Measurements from ENCODE around the gene BIRC6. TPM values are rescaled to one million over a fixed set of nuclear protein-coding genes. Genes with fewer than 3 reads are reported as not detected.
"Not testable (repeated sequence)": the region's sequence is repeated elsewhere in the genome, so short reads cannot be mapped to it uniquely, and the experiment has no call there.

BIRC6 gene
- total RNA-seq, 1 donor from 2014 or later: 105 TPM

DNA sequence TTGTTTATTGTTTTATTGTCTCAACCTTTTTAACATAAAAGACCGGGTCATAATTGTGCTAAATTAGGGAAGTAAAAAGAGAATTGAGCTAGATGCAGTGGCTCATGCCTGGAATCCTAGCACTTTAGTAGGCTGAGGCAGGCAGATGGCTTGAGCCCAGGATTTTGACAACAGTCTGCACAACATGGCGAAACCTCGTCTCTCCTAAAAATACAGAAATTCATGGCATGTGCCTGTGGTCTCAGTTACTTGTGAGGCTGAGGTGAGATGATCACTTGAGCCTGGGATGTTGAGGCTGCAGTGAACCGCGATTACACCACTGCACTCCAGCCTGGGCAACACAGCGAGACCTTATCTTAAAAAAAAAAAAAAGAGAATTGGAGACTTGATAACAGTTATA, 166.9 kb downstream of the BIRC6 start:
- Mint-ChIP-seq H3K27me3 (no peaks in the 10 kb centered on the region), H3K36me3 (ENCODE audit: low read depth) (peaks cover 53% of the 10 kb centered on the region), H3K9me3 (no peaks in the 10 kb centered on the region), H3K4me1 (no peaks in the 10 kb centered on the region), H3K27ac (no peak overlapping the region), H3K4me3 (no peak overlapping the region)
- intact Hi-C loops (cut with micrococcal nuclease): no loop called here
- no peak for DNase-seq

DNA sequence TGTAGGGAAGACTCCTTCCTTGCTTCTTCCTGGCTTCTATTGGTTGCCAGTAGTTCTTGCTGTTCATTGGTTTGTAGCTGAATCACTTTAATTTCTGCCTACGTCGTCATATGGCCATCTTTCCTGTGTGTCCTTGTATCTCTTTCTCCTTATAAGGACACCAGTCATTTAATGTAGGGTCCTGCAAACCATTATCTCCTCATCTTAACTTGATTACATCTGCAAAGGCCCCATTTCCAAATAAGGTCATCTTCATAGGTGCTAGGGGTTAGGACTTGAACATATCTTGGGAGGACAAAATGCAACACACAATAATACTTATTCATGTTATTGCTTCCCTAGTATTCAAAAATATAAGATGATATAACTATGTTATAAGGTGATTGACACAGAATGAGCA, 175.5 kb downstream of the BIRC6 start:
- intact Hi-C loops (cut with micrococcal nuclease): no loop called here
- Mint-ChIP-seq H3K27me3 (no peaks in the 10 kb centered on the region), H3K4me3 (no peak overlapping the region), H3K27ac (no peak overlapping the region), H3K9me3 (no peaks in the 10 kb centered on the region), H3K36me3 (ENCODE audit: low read depth) (peaks cover 71% of the 10 kb centered on the region), H3K4me1 (peaks cover 2% of the 10 kb centered on the region)
- DNase-seq: no peak

DNA sequence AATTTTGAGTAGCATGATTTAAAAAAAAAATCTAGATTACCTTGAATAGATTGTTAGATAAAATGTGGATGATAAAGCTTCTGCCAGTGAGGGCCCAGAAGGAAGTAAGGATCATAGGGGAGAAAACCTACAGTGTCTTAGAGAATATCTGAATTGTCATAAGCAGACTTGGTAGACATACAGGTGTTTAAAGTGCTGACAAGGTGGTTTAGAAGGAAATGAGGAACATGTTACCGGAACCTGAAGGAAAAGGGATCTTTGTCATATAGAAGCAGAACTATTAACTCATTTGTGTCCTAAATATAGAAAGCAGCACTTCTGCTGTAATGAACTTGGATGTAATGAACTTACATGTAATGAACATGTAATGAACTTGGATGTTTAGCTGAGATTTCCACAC, 176.1 kb downstream of the BIRC6 start:
- Mint-ChIP-seq H3K9me3 (no peaks in the 10 kb centered on the region), H3K4me3 (no peak overlapping the region), H3K27ac (no peak overlapping the region), H3K27me3 (no peaks in the 10 kb centered on the region), H3K36me3 (ENCODE audit: low read depth) (peaks cover 65% of the 10 kb centered on the region), H3K4me1 (peaks cover 2% of the 10 kb centered on the region)
- intact Hi-C loops (cut with micrococcal nuclease): no loop called here
- no peak for DNase-seq

DNA sequence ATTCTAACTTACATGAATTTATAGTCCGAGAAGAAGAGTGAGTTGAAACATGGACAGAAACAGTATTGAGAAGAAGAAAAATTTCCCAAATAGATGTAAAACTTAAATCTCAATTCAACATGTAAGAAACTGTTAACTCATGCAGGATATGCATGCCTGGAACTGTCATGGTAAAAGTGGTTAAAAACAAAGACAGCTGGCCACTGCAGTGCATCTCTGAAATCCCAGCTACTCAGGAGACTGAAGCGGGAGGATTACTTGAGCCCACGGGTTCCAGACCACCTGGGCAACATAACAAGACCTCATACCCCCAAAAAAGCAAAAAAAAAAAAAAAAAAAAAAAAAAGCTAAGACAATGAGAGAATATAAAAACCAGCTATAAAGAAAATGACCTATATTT, 178.0 kb downstream of the BIRC6 start:
- Mint-ChIP-seq H3K36me3 (ENCODE audit: low read depth) (peaks cover 59% of the 10 kb centered on the region), H3K27ac (no peak overlapping the region), H3K27me3 (no peaks in the 10 kb centered on the region), H3K9me3 (no peaks in the 10 kb centered on the region), H3K4me3 (no peak overlapping the region), H3K4me1 (peaks cover 2% of the 10 kb centered on the region)
- intact Hi-C loops (cut with micrococcal nuclease): no loop called here
- no peak for DNase-seq

DNA sequence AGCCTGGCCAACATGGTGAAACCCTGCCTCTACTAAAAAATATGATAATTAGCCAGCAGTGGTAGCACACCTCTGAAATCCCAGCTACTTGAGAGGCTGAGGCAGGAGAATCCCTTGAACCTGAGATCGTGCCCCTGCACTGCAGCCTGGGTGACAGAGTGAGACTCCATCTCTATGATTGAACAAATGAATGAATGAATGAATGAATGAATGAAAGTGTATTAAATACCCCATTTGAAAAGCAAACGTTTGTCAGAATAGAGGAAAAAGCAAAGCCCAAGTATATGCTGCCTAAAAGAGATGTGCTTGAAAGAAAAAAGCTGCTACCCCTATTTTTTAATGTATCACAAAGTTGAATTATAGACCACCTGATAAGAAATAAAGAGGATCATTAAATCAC, 181.9 kb downstream of the BIRC6 start:
- no peaks in the 10 kb centered on the region for H3K27me3 Mint-ChIP-seq
- no peaks in the 10 kb centered on the region for H3K4me1 Mint-ChIP-seq

DNA sequence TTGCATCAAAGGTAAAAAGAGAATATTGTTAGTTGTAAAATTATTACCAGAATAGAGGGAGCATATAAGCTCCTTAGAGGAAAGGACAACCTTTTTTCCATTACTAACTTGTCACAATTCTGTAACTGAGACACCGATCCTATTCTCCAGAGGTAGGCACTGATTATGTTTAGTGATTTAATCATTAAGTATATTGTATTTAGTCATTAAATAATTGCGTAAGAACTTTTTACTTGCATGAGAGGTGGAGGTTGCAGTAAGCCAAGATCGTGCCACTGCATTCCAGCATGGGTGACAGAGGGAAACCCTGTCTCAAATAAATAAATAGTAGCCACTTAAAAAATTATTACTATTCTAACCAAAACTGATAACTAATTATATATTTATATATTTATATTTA, 195.7 kb downstream of the BIRC6 start:
- H3K27me3 Mint-ChIP-seq, DNase-seq, H3K27ac Mint-ChIP-seq, H3K4me1 Mint-ChIP-seq, H3K4me3 Mint-ChIP-seq, H3K9me3 Mint-ChIP-seq: not testable (repeated sequence)
- intact Hi-C loops (cut with micrococcal nuclease): loop anchor here (10.0 kb wide), 1 partner anchor 822 kb away; no protein-coding TSS in a partner anchor
- peaks cover 12% of the 10 kb centered on the region for H3K36me3 Mint-ChIP-seq (ENCODE audit: low read depth)

More for the DNA sequence above, 181.9 kb downstream of the BIRC6 start:
- Mint-ChIP-seq H3K4me3 (no peak overlapping the region), H3K36me3 (ENCODE audit: low read depth) (peaks cover 41% of the 10 kb centered on the region), H3K9me3 (no peaks in the 10 kb centered on the region), H3K27ac (no peak overlapping the region)
- no peak for DNase-seq
- intact Hi-C loops (cut with micrococcal nuclease): no loop called here

DNA sequence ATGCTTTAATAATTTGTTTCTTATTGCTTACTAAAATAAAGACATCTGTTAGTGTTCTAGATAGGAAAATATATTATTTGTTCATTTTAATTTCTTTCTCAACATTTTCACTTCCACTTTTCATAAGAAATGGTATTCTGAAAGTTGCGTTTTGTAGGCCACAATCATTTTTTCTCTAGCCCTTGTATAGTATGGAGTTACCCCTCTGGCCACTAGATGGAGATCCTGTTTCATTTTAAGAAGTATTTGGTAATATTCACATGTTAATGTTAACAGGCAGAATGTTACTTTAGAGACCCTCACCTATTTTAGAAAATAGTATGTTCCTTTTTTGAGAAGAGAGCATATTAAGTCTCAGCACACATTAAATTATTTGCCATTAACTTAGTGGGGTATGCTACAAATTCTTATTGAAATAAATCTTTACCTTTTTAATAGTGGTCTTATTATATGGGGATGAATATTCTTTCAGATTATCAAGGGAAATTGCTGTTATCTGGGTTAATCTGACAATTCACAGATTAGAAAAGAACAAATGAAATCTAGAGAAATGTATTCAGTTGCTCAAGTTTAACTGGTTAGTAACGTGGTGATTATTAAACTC, 197.1 kb downstream of the BIRC6 start:
- DNase-seq: peak; percentile 66
- Mint-ChIP-seq H3K36me3 (ENCODE audit: low read depth) (peaks cover 10% of the 10 kb centered on the region), H3K4me1 (no peaks in the 10 kb centered on the region), H3K27me3 (no peaks in the 10 kb centered on the region), H3K4me3 (no peak overlapping the region), H3K27ac (no peak overlapping the region), H3K9me3 (no peaks in the 10 kb centered on the region)
- intact Hi-C loops (cut with micrococcal nuclease): loop anchor here (2.0 to 10.0 kb wide), 2 partner anchors 75 to 821 kb away; partner anchors contain the start of gene TTC27

DNA sequence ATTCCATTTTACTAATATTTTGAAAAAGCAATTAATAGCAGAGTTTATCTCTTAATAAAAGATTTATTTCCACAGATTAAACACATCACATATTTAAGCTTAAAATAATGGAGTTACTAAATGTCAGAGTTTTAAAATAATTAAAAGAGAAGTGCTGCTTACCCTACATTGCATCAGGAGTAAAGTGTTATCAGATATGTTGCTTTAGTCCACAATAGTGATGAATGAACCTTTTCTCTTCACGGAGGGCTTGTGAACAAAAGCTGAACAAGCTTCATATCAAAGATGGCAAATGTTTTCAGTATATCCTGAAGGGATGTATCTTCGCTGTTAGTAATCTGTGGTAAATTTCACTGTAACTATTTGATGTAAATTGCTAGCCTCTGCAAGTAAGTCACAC, 201.7 kb downstream of the BIRC6 start:
- Mint-ChIP-seq H3K4me1 (no peaks in the 10 kb centered on the region), H3K4me3 (no peak overlapping the region), H3K27ac (no peak overlapping the region), H3K27me3 (no peaks in the 10 kb centered on the region), H3K36me3 (ENCODE audit: low read depth) (peaks cover 27% of the 10 kb centered on the region), H3K9me3 (peaks cover 4% of the 10 kb centered on the region)
- intact Hi-C loops (cut with micrococcal nuclease): loop anchor here (10.0 kb wide), 1 partner anchor 816 kb away; no protein-coding TSS in a partner anchor
- DNase-seq: no peak

DNA sequence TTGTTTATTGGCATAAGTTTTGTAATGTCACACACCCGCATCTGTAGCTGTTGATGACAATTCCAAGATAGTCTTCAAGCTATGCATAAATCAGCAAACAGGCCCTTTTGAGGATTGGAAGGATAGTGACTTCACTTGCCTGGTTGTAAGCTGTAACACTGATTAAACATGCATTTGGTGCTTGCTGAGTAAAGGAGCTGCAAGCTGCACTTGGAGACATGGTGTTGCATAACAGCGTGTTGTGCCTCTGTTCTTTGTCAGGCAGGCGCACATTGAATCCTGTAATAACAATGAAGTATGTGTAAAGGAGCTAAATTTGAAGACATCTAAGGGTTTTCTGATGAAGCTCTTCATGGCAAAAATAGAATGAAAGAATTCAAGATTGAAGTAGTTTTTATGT, 202.3 kb downstream of the BIRC6 start:
- no peak for DNase-seq
- Mint-ChIP-seq H3K27ac (no peak overlapping the region), H3K4me3 (no peak overlapping the region), H3K27me3 (no peaks in the 10 kb centered on the region), H3K9me3 (peaks cover 7% of the 10 kb centered on the region), H3K36me3 (ENCODE audit: low read depth) (peaks cover 28% of the 10 kb centered on the region), H3K4me1 (peaks cover 2% of the 10 kb centered on the region)
- intact Hi-C loops (cut with micrococcal nuclease): loop anchor here (10.0 kb wide), 1 partner anchor 816 kb away; no protein-coding TSS in a partner anchor

DNA sequence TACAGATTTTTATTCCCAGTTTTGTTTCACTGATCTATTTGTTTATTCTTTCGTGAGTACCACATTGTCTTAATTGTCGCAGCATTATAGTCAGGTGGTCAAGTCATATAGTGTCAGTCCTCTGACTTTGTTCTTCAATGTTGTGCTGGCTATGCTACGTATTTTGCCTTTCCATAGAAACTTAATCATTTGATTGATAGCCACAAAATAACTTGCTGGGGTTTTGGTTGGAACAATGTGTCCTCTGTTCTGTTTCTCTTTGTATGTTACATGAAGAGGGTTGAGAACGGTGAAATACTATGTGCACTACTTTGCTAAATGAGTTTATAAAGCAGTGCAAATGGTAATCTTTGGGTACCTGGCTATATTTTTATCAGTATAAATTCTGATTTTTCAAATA, 206.1 kb downstream of the BIRC6 start:
- H3K4me3 Mint-ChIP-seq: no peak overlapping the region
- no peak overlapping the region for H3K27ac Mint-ChIP-seq
- intact Hi-C loops (cut with micrococcal nuclease): loop anchor here (5.0 kb wide), 1 partner anchor 384 kb away; the partner anchor contains the start of gene LTBP1
- H3K27me3 Mint-ChIP-seq: no peaks in the 10 kb centered on the region
- H3K36me3 Mint-ChIP-seq (ENCODE audit: low read depth): peaks cover 55% of the 10 kb centered on the region
- DNase-seq: no peak
- H3K9me3 Mint-ChIP-seq: peaks cover 10% of the 10 kb centered on the region
- H3K4me1 Mint-ChIP-seq: peaks cover 9% of the 10 kb centered on the region

DNA sequence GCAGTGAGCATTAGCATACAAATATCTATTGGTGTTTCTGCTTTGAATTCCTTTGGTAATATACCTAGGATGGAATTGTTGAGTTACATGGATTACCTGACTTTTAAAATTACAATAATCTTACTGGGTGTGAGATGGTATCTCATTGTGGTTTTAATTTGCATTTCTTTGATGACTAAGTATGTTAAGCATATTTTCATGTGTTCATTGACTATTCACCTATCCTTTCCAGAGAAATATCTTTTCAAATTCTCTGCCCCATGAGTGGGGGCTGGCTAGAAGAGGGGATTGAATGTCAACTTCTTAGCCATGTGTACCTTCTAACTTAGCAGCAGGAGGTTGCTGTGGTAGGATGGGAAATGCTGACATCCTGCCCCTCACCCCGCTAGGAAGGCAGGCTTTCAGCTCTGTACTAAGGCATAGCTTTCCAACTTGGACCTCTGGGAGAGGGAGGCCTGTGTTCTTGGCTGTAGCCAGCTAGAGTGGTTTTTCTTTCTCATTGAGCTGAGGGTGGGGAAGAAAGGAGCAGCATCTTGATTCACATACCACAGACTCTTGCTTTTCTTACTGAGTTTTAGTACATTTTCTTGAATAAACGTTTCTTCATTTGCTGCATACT, 207.7 kb downstream of the BIRC6 start:
- Mint-ChIP-seq H3K4me3 (no peak overlapping the region), H3K36me3 (ENCODE audit: low read depth) (peaks cover 53% of the 10 kb centered on the region), H3K9me3 (peaks cover 12% of the 10 kb centered on the region), H3K27me3 (no peaks in the 10 kb centered on the region), H3K4me1 (peaks cover 9% of the 10 kb centered on the region), H3K27ac (peak overlapping the region; percentile 53)
- no peak for DNase-seq
- intact Hi-C loops (cut with micrococcal nuclease): loop anchor here (5.0 kb wide), 1 partner anchor 383 kb away; the partner anchor contains the start of gene LTBP1

DNA sequence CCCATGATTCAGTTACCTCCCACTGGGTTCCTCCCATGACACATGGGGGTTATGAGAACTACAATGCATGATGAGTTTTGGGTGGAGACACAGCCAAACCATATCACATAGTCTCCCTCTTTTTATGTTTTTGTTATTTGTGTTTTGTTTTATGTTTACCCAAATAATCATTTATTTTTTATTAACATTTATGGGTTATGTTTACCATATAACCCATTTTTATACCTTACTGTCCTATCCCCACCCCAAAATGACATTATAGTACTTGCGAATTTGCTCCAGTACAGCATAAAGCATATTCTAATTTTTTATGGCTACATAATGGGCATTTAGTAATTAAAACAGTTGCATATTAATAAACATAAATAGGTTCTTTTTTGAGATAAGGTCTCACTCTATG, 209.1 kb downstream of the BIRC6 start:
- no peak overlapping the region for H3K4me3 Mint-ChIP-seq
- H3K9me3 Mint-ChIP-seq: peaks cover 13% of the 10 kb centered on the region
- peaks cover 10% of the 10 kb centered on the region for H3K4me1 Mint-ChIP-seq
- DNase-seq: no peak
- no peak overlapping the region for H3K27ac Mint-ChIP-seq
- intact Hi-C loops (cut with micrococcal nuclease): no loop called here
- peaks cover 55% of the 10 kb centered on the region for H3K36me3 Mint-ChIP-seq (ENCODE audit: low read depth)
- H3K27me3 Mint-ChIP-seq: no peaks in the 10 kb centered on the region

DNA sequence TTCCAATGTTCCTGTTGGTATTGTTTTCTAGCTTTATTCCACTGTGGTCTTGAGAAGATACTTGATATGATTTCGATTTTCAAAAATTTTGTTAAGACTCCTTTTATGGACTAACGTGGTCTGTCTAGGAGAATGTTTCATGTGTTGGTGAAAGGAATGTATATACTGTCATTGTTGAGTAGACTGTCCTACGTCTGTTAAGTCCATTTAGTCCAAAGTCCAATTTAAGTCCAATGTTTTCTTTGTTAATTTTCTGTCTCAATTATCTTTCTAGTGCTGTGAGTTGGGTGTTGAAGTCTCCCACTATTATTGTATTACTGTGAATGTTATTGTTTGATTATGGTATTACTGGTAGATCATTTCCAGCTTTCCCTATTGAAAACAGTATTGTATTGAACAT, 215.2 kb downstream of the BIRC6 start:
- Mint-ChIP-seq H3K27me3 (no peaks in the 10 kb centered on the region), H3K9me3 (peaks cover 6% of the 10 kb centered on the region), H3K4me3 (no peak overlapping the region), H3K36me3 (ENCODE audit: low read depth) (peaks cover 55% of the 10 kb centered on the region), H3K4me1 (peaks cover 23% of the 10 kb centered on the region), H3K27ac (peak overlapping the region; percentile 16)
- intact Hi-C loops (cut with micrococcal nuclease): no loop called here
- DNase-seq: no peak

DNA sequence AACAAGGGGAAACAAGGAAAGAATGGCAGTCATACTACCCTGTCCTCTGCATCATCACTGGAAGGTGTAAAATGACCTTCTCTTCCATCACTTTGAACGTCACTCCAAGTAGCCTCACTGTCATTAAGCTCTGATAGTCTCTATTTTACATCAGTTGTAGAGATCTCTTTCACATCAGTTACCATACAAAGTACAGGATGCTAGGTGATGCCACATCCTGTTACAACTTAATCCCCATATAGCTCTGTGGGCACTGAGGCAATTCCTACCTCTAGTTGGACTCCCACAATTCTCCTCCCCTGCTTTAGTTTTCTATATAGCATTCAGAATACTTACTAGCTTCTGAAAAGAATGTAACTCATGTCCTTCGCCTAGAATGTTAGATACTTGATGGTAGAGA, 215.9 kb downstream of the BIRC6 start:
- H3K27me3 Mint-ChIP-seq: no peaks in the 10 kb centered on the region
- H3K27ac Mint-ChIP-seq: peak overlapping the region; percentile 7
- peaks cover 49% of the 10 kb centered on the region for H3K36me3 Mint-ChIP-seq (ENCODE audit: low read depth)
- H3K4me1 Mint-ChIP-seq: peaks cover 23% of the 10 kb centered on the region
- H3K4me3 Mint-ChIP-seq: no peak overlapping the region
- intact Hi-C loops (cut with micrococcal nuclease): no loop called here
- peak; percentile 64 for DNase-seq
- H3K9me3 Mint-ChIP-seq: peaks cover 3% of the 10 kb centered on the region

Data from activated CD4-positive, alpha-beta T cell treated with anti-CD3 and anti-CD28 coated beads, Interleukin-2, amount 10 ng/mL, durations not matched to agents 24 days and 14 days (primary cell).